H1 (cell line): ENCODE measurements around the gene ATXN7L3B. TPM values are rescaled to one million over a fixed set of nuclear protein-coding genes. Genes with fewer than 3 reads are reported as not detected.
A peak's percentile ranks its signal among the peaks of the same experiment; 100 is the strongest.

Experiments
- CTCF ChIA-PET: fragments of 300-600 bp; sonication (Branson Sonifier 250); formaldehyde crosslinking; loops from one replicate; lab custom pipeline; 2021; ENCODE audit not compliant: partially characterized antibody; lab: Charles Lee
- POLR2A ChIA-PET: fragments of 300-600 bp; sonication (Branson Sonifier 250); formaldehyde crosslinking; loops from one replicate; lab custom pipeline; 2021; ENCODE audit warnings: inconsistent platforms; ENCODE audit not compliant: partially characterized antibody; lab: Charles Lee
- DNase-seq, 2 experiments: peaks; one replicate each; pipeline versions ENCODE4 v3.0.0 to v3.0.0-alpha.2; 2010 to 2022; ENCODE audit warnings: low spot score in 2 of 2, low read depth in 1 of 2, mixed read lengths in 1 of 2
- FAIRE-seq: peaks from 2 replicates; lab custom pipeline; 2011; peaks lifted over from hg19 to GRCh38; lab: Jason Lieb, UNC
- H2AFZ ChIP-seq: 2 replicates; pipeline ENCODE4 v1.8.1; 2012; ENCODE audit warnings: low read length, inconsistent platforms
- H2AK5ac ChIP-seq: 2 replicates; pipeline ENCODE4 v1.6.1; 2013; ENCODE audit warnings: low read depth, low read length
- H2BK120ac ChIP-seq: replicated peaks from 2 replicates; pipeline ENCODE3; 2013; ENCODE audit warnings: low read depth, low read length, inconsistent platforms
- H2BK12ac ChIP-seq: 2 replicates; pipeline ENCODE4 v1.6.1; 2013; ENCODE audit warnings: low read depth, low read length
- H2BK15ac ChIP-seq: 2 replicates; pipeline ENCODE4 v1.6.1; 2013; ENCODE audit warnings: low read length
- H2BK20ac ChIP-seq: 2 replicates; pipeline ENCODE4 v1.6.1; 2013; ENCODE audit warnings: low read length
- H2BK5ac ChIP-seq: 2 replicates; pipeline ENCODE4 v1.6.1; 2013; ENCODE audit warnings: low read depth, low read length
- H3K14ac ChIP-seq: 2 replicates; pipeline ENCODE4 v1.6.1; 2013; ENCODE audit warnings: inconsistent platforms; ENCODE audit not compliant: insufficient read length
- H3K18ac ChIP-seq: 2 replicates; pipeline ENCODE4 v1.6.1; 2013; ENCODE audit warnings: low read length; ENCODE audit errors: extremely low read depth
- H3K23ac ChIP-seq: 2 replicates; pipeline ENCODE4 v1.6.1; 2013; ENCODE audit warnings: inconsistent platforms; ENCODE audit not compliant: insufficient read length
- H3K23me2 ChIP-seq: 2 replicates; pipeline ENCODE4 v1.6.1; 2013; ENCODE audit warnings: low read depth, low read length
- H3K27ac ChIP-seq: 2 replicates; pipeline ENCODE4 v1.6.1; 2011; ENCODE audit warnings: low read depth, low read length, inconsistent platforms
- H3K27me3 ChIP-seq, 4 experiments: replicated peaks in 1 of 4; 1 replicate in 1 of 4; 2 replicates in 3 of 4; pipeline versions ENCODE4 v1.6.1 to v1.8.1; 2011 to 2013; ENCODE audit warnings: low read length in 3 of 4, mild to moderate bottlenecking in 3 of 4, inconsistent platforms in 2 of 4, mixed read lengths in 2 of 4, moderate library complexity in 1 of 4; ENCODE audit not compliant: control insufficient read depth in 3 of 4, insufficient read depth in 3 of 4; ENCODE audit errors: extremely low read depth in 1 of 4
- H3K36me3 ChIP-seq, 4 experiments: 2 replicates each; pipeline versions ENCODE4 v1.6.1 to v1.8.1; 2011 to 2013; ENCODE audit warnings: mild to moderate bottlenecking in 4 of 4, low read length in 3 of 4, moderate library complexity in 2 of 4, control low read depth in 1 of 4, inconsistent platforms in 1 of 4; ENCODE audit not compliant: insufficient read depth in 4 of 4, control insufficient read depth in 2 of 4
- H3K4ac ChIP-seq: replicated peaks from 2 replicates; pipeline ENCODE3; 2013; ENCODE audit warnings: low read length, low read depth, mixed read lengths, inconsistent platforms; ENCODE audit not compliant: insufficient read length
- H3K4me1 ChIP-seq, 4 experiments: replicated peaks in 1 of 4; 1 replicate in 1 of 4; 2 replicates in 3 of 4; pipeline versions ENCODE4 v1.6.1 to v1.8.1; 2011 to 2013; ENCODE audit warnings: low read length in 3 of 4, inconsistent platforms in 2 of 4, mixed read lengths in 1 of 4; ENCODE audit not compliant: insufficient read depth in 4 of 4, control insufficient read depth in 3 of 4
- H3K4me2 ChIP-seq, 2 experiments: 2 replicates each; pipeline versions ENCODE4 v1.6.1 to v1.8.1; 2011 to 2013; ENCODE audit warnings: low read depth in 2 of 2, low read length in 2 of 2, control low read depth in 1 of 2, inconsistent platforms in 1 of 2, mild to moderate bottlenecking in 1 of 2; ENCODE audit not compliant: insufficient read depth in 1 of 2
- H3K4me3 ChIP-seq, 4 experiments: fragments of 200-600, 300-600 bp in 1 of 4; sonication (generic), shearing (Covaris generic), sonication (Bioruptor Twin) in 1 of 4; 2 replicates each; pipeline versions ENCODE4 v1.5.1 to v1.8.1; 2011 to 2016; ENCODE audit warnings: low read length in 4 of 4, low read depth in 3 of 4, control low read depth in 2 of 4, inconsistent platforms in 2 of 4, mild to moderate bottlenecking in 2 of 4, mixed read lengths in 1 of 4, moderate library complexity in 1 of 4; ENCODE audit not compliant: insufficient read depth in 2 of 4; ENCODE audit errors: extremely low read depth in 1 of 4
- H3K56ac ChIP-seq: replicated peaks from 2 replicates; pipeline ENCODE3; 2013; ENCODE audit warnings: low read depth, mild to moderate bottlenecking, mixed read lengths, low read length, inconsistent platforms; ENCODE audit not compliant: insufficient read length
- H3K79me1 ChIP-seq: 2 replicates; pipeline ENCODE4 v1.6.1; 2013; ENCODE audit warnings: low read depth, low read length, control low read depth
- H3K79me2 ChIP-seq, 2 experiments: 2 replicates each; pipeline versions ENCODE4 v1.6.1 to v1.8.1; 2012 to 2013; ENCODE audit warnings: low read length in 2 of 2, mild to moderate bottlenecking in 2 of 2, inconsistent platforms in 1 of 2; ENCODE audit not compliant: insufficient read depth in 2 of 2, control insufficient read depth in 1 of 2
- H3K9ac ChIP-seq, 4 experiments: replicated peaks in 1 of 4; 1 replicate in 1 of 4; 2 replicates in 3 of 4; pipeline versions ENCODE4 v1.6.1 to v1.8.1; 2011 to 2013; ENCODE audit warnings: low read depth in 3 of 4, low read length in 3 of 4, control low read depth in 2 of 4, mild to moderate bottlenecking in 2 of 4, moderate library complexity in 2 of 4, inconsistent platforms in 1 of 4; ENCODE audit errors: extremely low read depth in 1 of 4
- H3K9me3 ChIP-seq, 2 experiments: 2 replicates each; pipeline versions ENCODE4 v1.6.1 to v1.8.1; 2012 to 2013; ENCODE audit warnings: mild to moderate bottlenecking in 2 of 2, moderate library complexity in 2 of 2, control low read depth in 1 of 2, inconsistent platforms in 1 of 2, low read depth in 1 of 2, low read length in 1 of 2, mixed read lengths in 1 of 2; ENCODE audit not compliant: insufficient read depth in 2 of 2
- H4K20me1 ChIP-seq, 2 experiments: replicated peaks in 1 of 2; 2 replicates each; pipeline versions ENCODE3 to v1.8.1; 2011 to 2013; ENCODE audit warnings: inconsistent platforms in 2 of 2, low read length in 2 of 2, mild to moderate bottlenecking in 1 of 2; ENCODE audit not compliant: insufficient read depth in 2 of 2, control insufficient read depth in 1 of 2
- H4K5ac ChIP-seq: 2 replicates; pipeline ENCODE4 v1.6.1; 2013; ENCODE audit warnings: low read length, low read depth, mixed read lengths, inconsistent platforms; ENCODE audit not compliant: insufficient read length
- H4K8ac ChIP-seq: 2 replicates; pipeline ENCODE4 v1.8.0; 2013; ENCODE audit warnings: mild to moderate bottlenecking, moderate library complexity, low read length, inconsistent platforms; ENCODE audit not compliant: insufficient read depth; ENCODE audit errors: extremely low read depth
- H4K91ac ChIP-seq: replicated peaks from 2 replicates; pipeline ENCODE3; 2013; ENCODE audit warnings: low read length, mixed read lengths, inconsistent platforms; ENCODE audit not compliant: insufficient read length
- BCL11A ChIP-seq, 2 experiments: IDR thresholded peaks; one replicate each; pipeline ENCODE4 v1.6.1; 2011; ENCODE audit warnings: low read depth in 2 of 2, low read length in 2 of 2, mild to moderate bottlenecking in 2 of 2
- POLR2A ChIP-seq, 2 experiments: IDR thresholded peaks; 1 replicate in 1 of 2; 2 replicates in 1 of 2; pipeline ENCODE4 v1.6.1; 2011; ENCODE audit warnings: low read depth in 2 of 2, low read length in 2 of 2, mild to moderate bottlenecking in 2 of 2; ENCODE audit errors: control extremely low read depth in 1 of 2
- WGBS, 2 experiments: shearing (Covaris generic) in 1 of 2; methylation state at CpG; one replicate each; pipeline versions ENCODE4 v1.1.6 to v1.1.7; 2013 to 2015; ENCODE audit warnings: low lambda C conversion rate in 2 of 2, mixed read lengths in 2 of 2, inconsistent platforms in 1 of 2, low coverage in 1 of 2, missing lambda C conversion rate in 1 of 2; ENCODE audit not compliant: insufficient replicate concordance in 2 of 2, insufficient coverage in 1 of 2, insufficient read length in 1 of 2; ENCODE audit errors: extremely low coverage in 1 of 2, missing lambda C conversion rate in 1 of 2; 5-methylcytosine and 5-hydroxymethylcytosine counted together
- polyA plus RNA-seq, 7 experiments: library from polyadenylated mRNA; depleted of rRNA in 3 of 7; stranded (reverse) in 5 of 7; unstranded in 2 of 7; fragments of >200 nt in 5 of 7; fragments of 200-250 nt in 2 of 7; gene quantifications; 1 replicate in 5 of 7; 2 replicates in 1 of 7; 4 replicates in 1 of 7; pipeline versions ENCODE4 v1.2.1 to v1.2.3, GENCODE V29; 2011 to 2013; ENCODE audit warnings: missing spikeins in 2 of 7, mixed read lengths in 2 of 7
- total RNA-seq: library from RNA; stranded (reverse); fragmentation: NEBNext Ultra II Directional; extraction: Animal tissue kit (Norgen Biotek cat#: 25700); gene quantifications from 2 replicates; pipeline ENCODE4 v1.2.1, GENCODE V29; 2021

ATXN7L3B gene
- total and polyA plus RNA-seq, 2 of the 8 experiments (the other 6 are each of a cell fraction or from before 2014, with no cell fraction given), result 23.7 to 39.9 TPM

GRCh38 chr12:74538491-74539258, 1.0 kb downstream of the ATXN7L3B start:
- no peaks in the 10 kb centered on the region for H3K27me3 ChIP-seq
- H3K14ac ChIP-seq, result no peak overlapping the region
- POLR2A ChIA-PET, result interaction anchor here (1.1 to 1.9 kb wide), 6 partner anchors 8 to 30 kb away, joined by 3 to 10 read pairs (median 4); no protein-coding TSS in a partner anchor
- H3K27ac ChIP-seq, result peak overlapping the region; percentile 92
- H4K5ac ChIP-seq, result no peak overlapping the region
- H3K4me1 ChIP-seq, result peaks cover 6 to 18% (median 14%) of the 10 kb centered on the region in 4 experiments; a peak in 6 of 7 replicates
- peaks cover 7% of the 10 kb centered on the region for H3K79me1 ChIP-seq
- no peak overlapping the region for H4K8ac ChIP-seq
- no peaks in the 10 kb centered on the region for H3K9me3 ChIP-seq
- H3K4ac ChIP-seq, result no peak overlapping the region
- FAIRE-seq (no peak), DNase-seq (no peak)
- TF ChIP-seq POLR2A (IDR thresholded peaks at IDR 0.05; ENCODE audit: control extremely low read depth in 1 of 2, low read depth in 2 of 2, low read length in 2 of 2) (0 out of 3 replicates have a peak, but pooled peaks of 1 of the 2 experiments have one; percentile 8), BCL11A (IDR thresholded peaks at IDR 0.05; ENCODE audit: low read depth in 2 of 2, low read length in 2 of 2) (no peak)
- H2BK20ac ChIP-seq, result no peak overlapping the region
- H3K36me3 ChIP-seq, result peaks cover 0 to 8% (median 0%) of the 10 kb centered on the region in 4 experiments; a peak in 1 of 8 replicates
- peak overlapping the region; percentile 22; the same call in 1 of the 2 replicates for H2BK12ac ChIP-seq
- H4K91ac ChIP-seq, result no peak overlapping the region
- peak overlapping the region; percentile 77 to 95 (median 82) for H3K4me3 ChIP-seq
- H2BK15ac ChIP-seq, result no peak overlapping the region
- H2BK5ac ChIP-seq, result peak overlapping the region; percentile 92; the same call in 1 of the 2 replicates
- H3K23ac ChIP-seq, result no peak overlapping the region
- H2AK5ac ChIP-seq, result no peak overlapping the region; the same call in 1 of the 2 replicates
- peaks cover 3 to 12% of the 10 kb centered on the region in 2 experiments for H4K20me1 ChIP-seq
- CTCF ChIA-PET, result interaction anchor here (0.9 to 1.1 kb wide), 2 partner anchors 116 to 123 kb away, joined by 3 read pairs; no protein-coding TSS in a partner anchor
- no peak overlapping the region for H3K18ac ChIP-seq
- H3K79me2 ChIP-seq, result peaks cover 21 to 57% of the 10 kb centered on the region in 2 experiments
- peak overlapping the region; percentile 82 to 99 (median 94) for H3K9ac ChIP-seq
- no peak overlapping the region for H2BK120ac ChIP-seq
- 69% methylated on average over 7 of the region's 7 CpGs; no CpG with 5 or more reads in 1 of the 2 experiments for WGBS, 2 experiments
- H3K4me2 ChIP-seq, result peak overlapping the region; percentile 87 to 98
- peaks cover 5% of the 10 kb centered on the region for H3K23me2 ChIP-seq
- no peak overlapping the region for H3K56ac ChIP-seq
- H2AFZ ChIP-seq, result no peak overlapping the region
